HuH-7 (cell line): ENCODE results near the gene ZFR.
A peak's percentile ranks its signal among the peaks of the same experiment; 100 is the strongest.
"Not testable (repeated sequence)": the region's sequence is repeated elsewhere in the genome, so short reads cannot be mapped to it uniquely, and the experiment has no call there.

Source experiments
- DNase-seq: peaks from one replicate; pipeline ENCODE4 v3.0.0; 2011; ENCODE audit warnings: low spot score

The ZFR gene

GRCh38 chr5:32319926-32320543 lies 124.5 kb downstream of the ZFR start:
- DNase-seq, result no peak

- no peak for DNase-seq
Measured at GRCh38 chr5:32319392-32319791, 125.1 kb downstream of the ZFR start.

- DNase-seq, result no peak
Measured at GRCh38 chr5:32317041-32317440, 127.5 kb downstream of the ZFR start.

- no peak for DNase-seq
Measured at GRCh38 chr5:32315221-32316014, 129.1 kb downstream of the ZFR start.

- DNase-seq, result no peak
Measured at GRCh38 chr5:32314658-32315057, 129.9 kb downstream of the ZFR start.

GRCh38 chr5:32314152-32314488 lies 130.4 kb downstream of the ZFR start:
- DNase-seq, result not testable (repeated sequence)

- peak; percentile 97 for DNase-seq
Measured at GRCh38 chr5:32312595-32313332, 131.8 kb downstream of the ZFR start, which contains the start of gene MTMR12. Gene MTMR12 (minus strand): TSS chr5:32312939. CDS start chr5:32312838, 101 bp downstream.

- DNase-seq, result peak; percentile 41
Measured at GRCh38 chr5:32312197-32312594, 132.3 kb downstream of the ZFR start.

- DNase-seq, result no peak
Measured at GRCh38 chr5:32311404-32312196, 132.9 kb downstream of the ZFR start.

GRCh38 chr5:32309761-32310160 lies 134.8 kb downstream of the ZFR start:
- DNase-seq, result no peak

GRCh38 chr5:32308946-32309345 lies 135.6 kb downstream of the ZFR start:
- no peak for DNase-seq

GRCh38 chr5:32307769-32308194 lies 136.8 kb downstream of the ZFR start:
- DNase-seq, result no peak

GRCh38 chr5:32304622-32305021 lies 139.9 kb downstream of the ZFR start:
- no peak for DNase-seq
